Measurements from ENCODE around the gene MYL1. TPM values are rescaled to one million over a fixed set of nuclear protein-coding genes. Genes with fewer than 3 reads are reported as not detected.

MYL1 gene
- total RNA-seq: not detected in 2 replicates

DNA sequence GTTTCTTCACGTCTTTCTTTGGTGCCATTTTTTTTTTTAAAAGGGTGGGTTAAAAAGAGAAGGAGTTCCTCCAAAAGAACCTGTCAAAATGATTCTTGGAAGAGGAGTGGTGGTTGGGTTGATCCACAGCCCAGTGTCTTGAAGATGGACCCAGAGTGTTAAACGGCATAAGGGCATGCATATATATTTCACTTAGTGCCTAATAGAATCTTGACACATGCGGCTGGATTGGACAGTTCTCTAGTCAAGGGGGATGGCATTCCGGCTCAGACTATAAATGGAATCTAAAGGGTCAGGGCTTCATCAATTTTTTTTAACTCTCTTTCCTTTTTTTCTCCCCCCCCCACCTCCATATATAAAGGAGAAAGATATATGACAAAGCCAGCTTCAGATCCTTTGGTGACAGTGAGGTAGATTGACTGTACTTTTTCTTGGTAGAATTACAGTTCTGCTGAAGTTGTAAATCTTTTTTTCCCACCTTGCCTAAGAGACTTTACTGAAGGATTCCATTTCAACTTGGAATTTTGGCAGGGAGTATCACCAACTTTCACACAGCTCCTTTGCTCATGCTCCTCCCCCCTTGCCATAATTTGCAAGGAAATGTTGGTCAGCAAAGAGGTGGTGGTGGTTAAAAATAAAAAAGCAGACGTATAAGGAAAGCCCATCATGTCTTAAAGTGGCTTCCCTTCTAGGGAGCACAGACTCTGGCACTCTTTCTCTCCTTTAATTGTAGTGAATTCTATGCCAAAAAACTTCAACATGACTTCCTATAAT lies at the start of gene MYL1:
Gene MYL1 (minus strand): TSS at position 160 of the 774 bp plus-strand sequence. CDS start 132 bp downstream, at position 28.

Other genes with a start within 250 kb of the MYL1 start
- gene KANSL1L, start 143.8 kb downstream of the MYL1 start, total RNA-seq: 4.3 and 5.5 TPM in 2 replicates
- gene ACADL, start 89.7 kb downstream of the MYL1 start, total RNA-seq: not detected in 2 replicates
- gene LANCL1, start 161.6 kb upstream of the MYL1 start, total RNA-seq: 17.5 and 24.0 TPM in 2 replicates
- 10.5 and 12.6 TPM in 2 replicates for gene CPS1, start 241.4 kb upstream of the MYL1 start, total RNA-seq